ENCODE results near the gene MUTYH. TPM values are rescaled to one million over a fixed set of nuclear protein-coding genes. Genes with fewer than 3 reads are reported as not detected.
"Not testable (repeated sequence)": the region's sequence is repeated elsewhere in the genome, so short reads cannot be mapped to it uniquely, and the experiment has no call there.

MUTYH gene
- total RNA-seq, 6 donors from 2014 or later, result 10.3 to 105 (median 24.5) TPM

DNA sequence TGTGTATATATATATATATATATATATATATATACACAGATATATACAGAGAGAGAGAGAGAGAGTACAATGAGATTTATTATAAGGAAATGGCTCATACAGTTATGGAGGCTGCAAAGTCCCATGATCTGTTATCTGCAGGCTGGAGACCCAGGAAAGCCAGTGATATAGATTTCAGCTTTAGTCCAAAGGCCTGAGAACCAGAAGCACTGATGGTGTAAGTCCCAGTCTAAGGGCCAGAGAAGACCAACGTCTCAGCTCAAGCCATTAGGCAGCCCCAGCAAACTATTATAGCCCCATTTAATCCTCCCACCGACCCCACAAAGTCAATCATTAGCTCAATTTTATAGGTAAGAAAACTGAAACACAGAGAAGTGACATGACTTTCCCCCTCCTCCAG is 48.5 kb downstream of the MUTYH start:
- TF ChIP-seq POLR2A (IDR thresholded peaks at IDR 0.05), result no peak
- TF ChIP-seq POLR2AphosphoS5 (IDR thresholded peaks at IDR 0.05), result no peak
- TF ChIP-seq EP300 (IDR thresholded peaks at IDR 0.05), result no peak
- TF ChIP-seq, protein P1, sequence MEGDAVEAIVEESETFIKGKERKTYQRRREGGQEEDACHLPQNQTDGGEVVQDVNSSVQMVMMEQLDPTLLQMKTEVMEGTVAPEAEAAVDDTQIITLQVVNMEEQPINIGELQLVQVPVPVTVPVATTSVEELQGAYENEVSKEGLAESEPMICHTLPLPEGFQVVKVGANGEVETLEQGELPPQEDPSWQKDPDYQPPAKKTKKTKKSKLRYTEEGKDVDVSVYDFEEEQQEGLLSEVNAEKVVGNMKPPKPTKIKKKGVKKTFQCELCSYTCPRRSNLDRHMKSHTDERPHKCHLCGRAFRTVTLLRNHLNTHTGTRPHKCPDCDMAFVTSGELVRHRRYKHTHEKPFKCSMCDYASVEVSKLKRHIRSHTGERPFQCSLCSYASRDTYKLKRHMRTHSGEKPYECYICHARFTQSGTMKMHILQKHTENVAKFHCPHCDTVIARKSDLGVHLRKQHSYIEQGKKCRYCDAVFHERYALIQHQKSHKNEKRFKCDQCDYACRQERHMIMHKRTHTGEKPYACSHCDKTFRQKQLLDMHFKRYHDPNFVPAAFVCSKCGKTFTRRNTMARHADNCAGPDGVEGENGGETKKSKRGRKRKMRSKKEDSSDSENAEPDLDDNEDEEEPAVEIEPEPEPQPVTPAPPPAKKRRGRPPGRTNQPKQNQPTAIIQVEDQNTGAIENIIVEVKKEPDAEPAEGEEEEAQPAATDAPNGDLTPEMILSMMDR (IDR thresholded peaks at IDR 0.05), result no peak

DNA sequence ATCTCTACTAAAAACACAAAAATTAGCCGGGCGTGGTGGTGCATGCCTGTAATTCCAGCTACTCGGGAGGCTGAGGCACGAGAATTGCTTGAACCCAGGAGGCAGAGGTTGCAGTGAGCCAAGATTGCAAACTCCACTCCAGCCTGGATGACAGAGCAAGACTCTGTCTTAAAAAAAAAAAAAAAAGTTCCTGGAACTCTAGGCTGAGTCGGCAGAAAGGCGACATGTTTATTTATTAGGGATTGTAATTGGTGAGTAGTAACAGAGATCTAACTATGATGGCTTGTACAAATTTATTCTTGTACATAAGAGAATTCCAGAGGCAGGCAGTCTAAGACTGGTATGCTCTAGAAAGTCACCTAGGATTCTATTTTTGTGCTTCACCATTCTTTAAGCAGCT is 49.2 kb downstream of the MUTYH start:
- not testable (repeated sequence) for H3K9me3 ChIP-seq; H3K27me3 ChIP-seq; H3K36me3 ChIP-seq; H3K27ac ChIP-seq; H3K4me3 ChIP-seq; DNase-seq; ATAC-seq (ENCODE audit: low FRiP score in 2 of 2); H3K4me1 ChIP-seq
- 76 to 80% methylated on average over 6 of the region's 6 CpGs for WGBS, 2 donors

More for the DNA sequence above, 48.5 kb downstream of the MUTYH start:
- no peak for DNase-seq
- 74 to 79% methylated on average over 2 of the region's 2 CpGs for WGBS, 2 donors
- no peak overlapping the region for H3K4me3 ChIP-seq
- no peaks in the 10 kb centered on the region for H3K36me3 ChIP-seq
- H3K9me3 ChIP-seq, result no peaks in the 10 kb centered on the region
- no peaks in the 10 kb centered on the region for H3K27me3 ChIP-seq
- H3K27ac ChIP-seq, result no peak overlapping the region
- H3K4me1 ChIP-seq, result no peaks in the 10 kb centered on the region
- ATAC-seq (ENCODE audit: low FRiP score in 2 of 2), result no peak

DNA sequence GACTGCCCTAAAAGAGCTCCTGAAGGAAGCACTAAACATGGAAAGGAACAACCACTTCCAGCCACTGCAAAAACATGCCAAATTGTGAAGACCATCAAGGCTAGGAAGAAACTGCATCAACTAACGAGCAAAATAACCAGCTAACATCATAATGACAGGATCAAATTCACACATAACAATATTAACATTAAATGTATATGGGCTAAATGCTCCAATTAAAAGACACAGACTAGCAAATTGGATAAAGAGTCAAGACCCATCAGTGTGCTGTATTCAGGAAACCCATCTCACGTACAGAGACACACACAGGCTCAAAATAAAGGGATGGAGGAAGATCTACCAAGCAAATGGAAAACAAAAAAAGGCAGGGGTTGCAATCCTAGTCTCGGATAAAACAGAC is 53.7 kb downstream of the MUTYH start:
- H3K36me3 ChIP-seq; H3K4me1 ChIP-seq; ATAC-seq (ENCODE audit: low FRiP score in 2 of 2); H3K27ac ChIP-seq; DNase-seq; H3K4me3 ChIP-seq; H3K27me3 ChIP-seq; H3K9me3 ChIP-seq: not testable (repeated sequence)
- WGBS, 2 donors, result 74 to 88% methylated on average over 2 to 3 of the region's 3 CpGs

DNA sequence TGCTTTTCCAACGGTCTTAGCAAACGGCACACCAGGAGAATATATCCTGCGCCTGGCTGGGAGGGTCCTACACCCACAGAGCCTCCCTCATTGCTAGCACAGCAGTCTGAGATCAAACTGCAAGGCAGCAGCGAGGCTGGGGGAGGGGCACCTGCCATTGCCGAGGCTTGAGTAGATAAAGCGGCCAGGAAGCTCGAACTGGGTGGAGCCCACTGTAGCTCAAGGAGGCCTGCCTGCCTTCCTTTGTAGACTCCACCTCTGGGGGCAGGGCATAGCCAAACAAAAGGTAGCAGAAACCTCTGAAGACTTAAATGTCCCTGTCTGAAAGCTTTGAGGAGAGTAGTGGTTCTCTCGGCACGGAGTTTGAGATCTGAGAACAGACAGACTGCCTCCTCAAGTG is 55.4 kb downstream of the MUTYH start:
- H3K36me3 ChIP-seq; H3K4me1 ChIP-seq; H3K27ac ChIP-seq; H3K9me3 ChIP-seq; H3K4me3 ChIP-seq; H3K27me3 ChIP-seq; ATAC-seq (ENCODE audit: low FRiP score in 2 of 2); DNase-seq: not testable (repeated sequence)
- WGBS, 2 donors, result 81 to 85% methylated on average over 6 to 9 of the region's 9 CpGs

DNA sequence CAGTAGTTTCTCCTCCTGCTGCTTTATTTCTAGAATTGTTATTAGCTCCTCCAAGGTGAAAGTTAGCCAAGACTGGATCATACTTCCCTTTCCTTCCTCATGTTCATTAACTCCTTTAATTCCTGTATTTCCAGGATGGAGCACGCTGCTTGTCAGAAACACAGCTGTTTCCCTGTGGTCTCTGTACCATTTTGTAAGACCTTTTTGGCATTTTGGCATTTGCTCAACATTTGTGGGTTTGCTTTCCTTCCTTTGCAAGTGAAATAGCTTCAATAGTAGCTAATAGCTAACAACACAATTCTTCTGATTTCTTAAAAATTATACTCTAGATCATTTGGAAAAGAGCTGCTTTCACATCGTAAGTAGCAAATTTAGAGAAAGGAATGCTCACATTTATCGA is 57.9 kb downstream of the MUTYH start:
- TF ChIP-seq, protein P1 (IDR thresholded peaks at IDR 0.05), result no peak
- no peak for TF ChIP-seq POLR2AphosphoS5 (IDR thresholded peaks at IDR 0.05)
- no peak for TF ChIP-seq EP300 (IDR thresholded peaks at IDR 0.05)
- no peak for TF ChIP-seq POLR2A (IDR thresholded peaks at IDR 0.05)
- ATAC-seq (ENCODE audit: low FRiP score in 2 of 2) (no peak), DNase-seq (no peak)
- Histone ChIP-seq H3K36me3 (no peaks in the 10 kb centered on the region), H3K9me3 (no peaks in the 10 kb centered on the region), H3K27ac (no peak overlapping the region), H3K27me3 (no peaks in the 10 kb centered on the region), H3K4me3 (no peak overlapping the region), H3K4me1 (peaks cover 0 to 3% (median 0%) of the 10 kb centered on the region in 4 donors)
- 31 to 55% methylated on average over 3 of the region's 3 CpGs for WGBS, 2 donors

Other genes with a start within 250 kb of the MUTYH start
- gene ZSWIM5, start 133.8 kb downstream of the MUTYH start, total RNA-seq, result 1 to 10 TPM; 2.0 to 6.3 (median 3.2) TPM
- 1 to 10 TPM in 1 of 6 donors, under 1 TPM in 2, not detected in 3; 0.30 to 1.3 (median 0.37) TPM for gene HPDL, start 13.5 kb downstream of the MUTYH start, total RNA-seq
- gene TOE1, start 270 bp downstream of the MUTYH start, total RNA-seq, result 10 to 100 TPM in 2 of 6 donors, 1 to 10 TPM in 4; 5.4 to 16.6 (median 9.1) TPM
- gene TESK2, start 150.7 kb upstream of the MUTYH start, total RNA-seq, result 1 to 10 TPM; 2.3 to 7.4 (median 5.7) TPM
- gene CCDC163, start 159.6 kb upstream of the MUTYH start, total RNA-seq, result 1 to 10 TPM in 4 of 6 donors, under 1 TPM in 1, not detected in 1; 0.76 to 2.0 (median 1.4) TPM
- 1 to 10 TPM; 1.6 to 6.4 (median 3.5) TPM for gene MMACHC, start 159.9 kb upstream of the MUTYH start, total RNA-seq
- gene PRDX1, start 181.4 kb upstream of the MUTYH start, total RNA-seq, result 100 to 1,000 TPM; 108 to 468 (median 390) TPM
- gene AKR1A1, start 210.4 kb upstream of the MUTYH start, total RNA-seq, result 100 to 1,000 TPM in 4 of 6 donors, 10 to 100 TPM in 2; 92.1 to 210 (median 107) TPM
- 10 to 100 TPM; 43.5 to 94.3 (median 59.5) TPM for gene NASP, start 243.6 kb upstream of the MUTYH start, total RNA-seq

Data from upper lobe of left lung (tissue), 6 donors.